ENCODE measurements around the gene USP6NL.

GRCh38 chr10:11440250-11441150, 170.9 kb downstream of the USP6NL start:
- TF ChIP-seq ELF4 (IDR thresholded peaks at IDR 0.05) (no peak), CTBP1 (IDR thresholded peaks at IDR 0.05; ENCODE audit: borderline replicate concordance) (no peak), BHLHE40 (IDR thresholded peaks at IDR 0.05; ENCODE audit: borderline replicate concordance) (no peak)
